PC-9 (cell line): ENCODE measurements around the gene HTT-AS.

Experiments
- CTCF ChIP-seq: fragments of 200-600 bp; sonication (generic); conservative IDR thresholded peaks from 2 replicates; pipeline ENCODE4 v1.6.1; 2017; ENCODE audit warnings: mixed run types, antibody characterized with exemption, mild to moderate bottlenecking, moderate library complexity
- EZH2 ChIP-seq: fragments of 200-600 bp; sonication (generic); IDR thresholded peaks from 2 replicates; pipeline ENCODE4 v1.8.0; 2017; ENCODE audit warnings: antibody characterized with exemption, low read depth

GRCh38 chr4:3035249-3035648 is 39.1 kb downstream of the HTT-AS start:
- TF ChIP-seq CTCF, result no peak
- no peak for TF ChIP-seq EZH2
